ENCODE measurements around the gene HOXA3. TPM values are rescaled to one million over a fixed set of nuclear protein-coding genes. Genes with fewer than 3 reads are reported as not detected.
A peak's percentile ranks its signal among the peaks of the same experiment; 100 is the strongest.

HOXA3 gene
- total RNA-seq, 1 donor from 2014 or later, result 26.4 TPM

DNA sequence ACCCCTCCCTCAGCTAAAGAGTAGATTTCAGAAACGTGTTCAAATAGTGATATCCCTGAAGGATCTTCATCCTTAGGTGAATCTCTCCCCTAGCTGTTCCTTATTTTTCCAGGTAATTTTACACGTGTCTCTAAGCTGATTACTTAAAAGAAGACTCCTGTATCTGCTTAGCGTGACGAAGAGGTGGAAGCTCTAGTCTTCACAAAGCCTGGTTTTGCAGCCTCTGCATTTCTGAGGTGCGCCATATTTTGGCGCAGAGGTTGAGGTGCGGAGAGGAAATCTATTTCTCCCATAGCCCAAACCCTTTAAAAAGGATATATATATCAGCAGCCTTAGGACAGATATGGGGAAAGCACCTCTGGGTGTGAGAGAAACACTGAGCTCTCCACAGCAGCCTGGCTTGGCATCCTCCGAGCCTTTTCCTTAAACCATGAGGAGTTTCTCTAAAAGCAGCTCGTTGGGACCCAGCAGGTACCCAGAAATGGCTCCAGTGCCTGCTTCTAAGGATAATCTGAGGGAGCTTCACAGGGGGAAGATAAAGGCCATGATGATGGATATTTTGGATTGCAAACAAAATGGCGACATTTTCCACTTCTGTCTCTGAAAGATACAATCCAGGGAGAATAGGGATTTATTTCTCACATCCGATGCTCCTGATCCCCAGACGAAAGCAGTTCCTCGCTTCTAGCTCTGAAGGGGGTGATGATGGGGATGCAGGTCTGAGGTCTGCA is 46.9 kb downstream of the HOXA3 start:
- no peaks in the 10 kb centered on the region for H3K27me3 ChIP-seq (ENCODE audit: control insufficient read depth, insufficient read depth, low read length)
- no peak for DNase-seq (ENCODE audit: low read depth)
- no peaks in the 10 kb centered on the region for H3K36me3 ChIP-seq (ENCODE audit: control insufficient read depth, insufficient read depth, low read length)
- TF ChIP-seq, protein P1, sequence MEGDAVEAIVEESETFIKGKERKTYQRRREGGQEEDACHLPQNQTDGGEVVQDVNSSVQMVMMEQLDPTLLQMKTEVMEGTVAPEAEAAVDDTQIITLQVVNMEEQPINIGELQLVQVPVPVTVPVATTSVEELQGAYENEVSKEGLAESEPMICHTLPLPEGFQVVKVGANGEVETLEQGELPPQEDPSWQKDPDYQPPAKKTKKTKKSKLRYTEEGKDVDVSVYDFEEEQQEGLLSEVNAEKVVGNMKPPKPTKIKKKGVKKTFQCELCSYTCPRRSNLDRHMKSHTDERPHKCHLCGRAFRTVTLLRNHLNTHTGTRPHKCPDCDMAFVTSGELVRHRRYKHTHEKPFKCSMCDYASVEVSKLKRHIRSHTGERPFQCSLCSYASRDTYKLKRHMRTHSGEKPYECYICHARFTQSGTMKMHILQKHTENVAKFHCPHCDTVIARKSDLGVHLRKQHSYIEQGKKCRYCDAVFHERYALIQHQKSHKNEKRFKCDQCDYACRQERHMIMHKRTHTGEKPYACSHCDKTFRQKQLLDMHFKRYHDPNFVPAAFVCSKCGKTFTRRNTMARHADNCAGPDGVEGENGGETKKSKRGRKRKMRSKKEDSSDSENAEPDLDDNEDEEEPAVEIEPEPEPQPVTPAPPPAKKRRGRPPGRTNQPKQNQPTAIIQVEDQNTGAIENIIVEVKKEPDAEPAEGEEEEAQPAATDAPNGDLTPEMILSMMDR (IDR thresholded peaks at IDR 0.05; ENCODE audit: insufficient read depth, low read length, poor library complexity, severe bottlenecking), result no peak
- no peak overlapping the region for H3K4me3 ChIP-seq (ENCODE audit: low read depth, low read length)

DNA sequence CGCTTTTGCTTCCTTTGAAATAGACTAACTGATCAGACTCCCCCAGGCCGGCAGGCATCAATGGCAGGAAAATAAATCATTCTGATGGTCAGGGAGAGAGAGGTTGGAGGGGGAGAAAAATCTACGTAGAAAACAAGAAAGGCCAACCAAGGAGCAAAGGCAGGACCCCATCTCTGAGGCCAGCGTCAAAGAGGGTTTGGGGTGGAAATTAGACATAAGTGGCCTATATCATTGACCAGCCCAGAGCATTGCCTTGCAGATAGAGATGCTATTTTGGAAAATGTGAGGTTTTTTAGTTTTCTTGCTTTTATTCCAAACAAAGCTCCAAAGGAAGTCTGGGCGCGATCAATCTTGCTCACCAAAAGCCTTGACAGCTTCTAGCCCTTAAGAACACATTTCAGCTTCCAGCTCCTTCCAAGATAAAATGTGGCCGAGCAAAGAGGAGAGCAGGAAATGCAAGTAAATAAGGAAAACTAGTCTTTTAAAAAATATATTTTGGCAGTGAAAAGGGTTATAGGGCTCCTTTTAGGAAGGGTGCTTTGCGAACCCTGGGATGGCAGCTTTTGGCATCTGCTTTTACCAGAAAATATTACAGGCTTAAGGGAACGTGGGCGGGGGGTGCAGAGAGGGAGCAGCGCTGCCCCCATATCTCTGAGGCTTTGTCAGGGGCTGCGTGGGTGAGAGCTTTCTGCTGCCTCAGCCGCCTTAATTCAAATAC is 47.9 kb downstream of the HOXA3 start:
- TF ChIP-seq, protein P1 (IDR thresholded peaks at IDR 0.05; ENCODE audit: insufficient read depth, low read length, poor library complexity, severe bottlenecking), result no peak
- Histone ChIP-seq H3K27me3 (ENCODE audit: control insufficient read depth, insufficient read depth, low read length) (no peaks in the 10 kb centered on the region), H3K36me3 (ENCODE audit: control insufficient read depth, insufficient read depth, low read length) (no peaks in the 10 kb centered on the region), H3K4me3 (ENCODE audit: low read depth, low read length) (peak overlapping the region; percentile 31)
- no peak for DNase-seq (ENCODE audit: low read depth)

DNA sequence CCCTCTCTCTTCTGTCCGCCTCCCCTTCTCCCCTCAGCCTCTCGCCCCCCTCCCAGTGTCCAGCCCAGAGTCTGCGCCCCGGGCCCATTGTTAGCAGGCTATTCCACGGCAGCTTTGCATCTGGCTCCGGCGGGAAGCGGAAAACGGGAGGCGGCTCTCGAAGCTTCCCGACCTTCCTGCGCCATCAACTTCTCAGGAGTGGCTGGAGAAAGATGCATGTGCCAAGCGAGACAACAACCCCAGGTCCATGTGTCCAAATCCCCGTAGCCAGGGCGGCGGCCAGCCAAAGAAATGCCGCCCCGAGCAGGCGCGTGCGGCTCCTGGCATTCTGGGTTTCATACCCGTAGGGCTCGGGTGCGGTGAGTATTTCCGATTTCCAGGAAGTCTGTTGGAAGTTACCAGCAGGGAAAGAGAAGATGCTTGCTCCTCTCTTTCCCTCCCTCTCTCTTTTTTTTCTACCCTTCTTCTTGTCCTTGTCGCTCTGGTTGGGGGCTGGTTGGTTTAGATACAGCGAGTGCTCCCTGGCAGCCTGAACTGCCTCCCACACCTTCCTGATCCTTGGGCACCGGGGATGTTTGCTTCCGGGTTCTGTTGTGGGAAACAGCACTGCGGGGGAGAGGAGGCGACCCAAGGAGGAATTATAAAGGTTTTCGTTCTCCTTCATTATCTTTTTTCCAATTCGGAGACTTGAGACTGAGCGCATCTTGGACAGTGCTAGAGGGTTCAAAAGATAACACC is 48.7 kb downstream of the HOXA3 start:
- peak overlapping the region; percentile 31 for H3K4me3 ChIP-seq (ENCODE audit: low read depth, low read length)
- TF ChIP-seq, protein P1 (IDR thresholded peaks at IDR 0.05; ENCODE audit: insufficient read depth, low read length, poor library complexity, severe bottlenecking), result no peak
- H3K36me3 ChIP-seq (ENCODE audit: control insufficient read depth, insufficient read depth, low read length), result no peaks in the 10 kb centered on the region
- H3K27me3 ChIP-seq (ENCODE audit: control insufficient read depth, insufficient read depth, low read length), result no peaks in the 10 kb centered on the region
- DNase-seq (ENCODE audit: low read depth), result no peak

GRCh38 chr7:27102581-27103442 is 49.6 kb downstream of the HOXA3 start, which contains the start of gene HOXA2:
Gene HOXA2, minus strand, starts transcription at chr7:27102683. Its CDS starts 183 bp downstream, at chr7:27102500.
- Histone ChIP-seq H3K27me3 (ENCODE audit: control insufficient read depth, insufficient read depth, low read length) (no peaks in the 10 kb centered on the region), H3K4me3 (ENCODE audit: low read depth, low read length) (peak within 1 kb of the TSS; percentile 31), H3K36me3 (ENCODE audit: control insufficient read depth, insufficient read depth, low read length) (no peaks in the 10 kb centered on the region)
- DNase-seq (ENCODE audit: low read depth), result no peak
- TF ChIP-seq, protein P1 (IDR thresholded peaks at IDR 0.05; ENCODE audit: insufficient read depth, low read length, poor library complexity, severe bottlenecking), result no peak

GRCh38 chr7:27101957-27102580 is 50.3 kb downstream of the HOXA3 start:
- Histone ChIP-seq H3K27me3 (ENCODE audit: control insufficient read depth, insufficient read depth, low read length) (no peaks in the 10 kb centered on the region), H3K36me3 (ENCODE audit: control insufficient read depth, insufficient read depth, low read length) (no peaks in the 10 kb centered on the region), H3K4me3 (ENCODE audit: low read depth, low read length) (peak overlapping the region; percentile 31)
- no peak for DNase-seq (ENCODE audit: low read depth)
- TF ChIP-seq, protein P1 (IDR thresholded peaks at IDR 0.05; ENCODE audit: insufficient read depth, low read length, poor library complexity, severe bottlenecking), result no peak

All from kidney epithelial cell (primary cell).